ENCODE data around the gene ZDHHC14.

DNA sequence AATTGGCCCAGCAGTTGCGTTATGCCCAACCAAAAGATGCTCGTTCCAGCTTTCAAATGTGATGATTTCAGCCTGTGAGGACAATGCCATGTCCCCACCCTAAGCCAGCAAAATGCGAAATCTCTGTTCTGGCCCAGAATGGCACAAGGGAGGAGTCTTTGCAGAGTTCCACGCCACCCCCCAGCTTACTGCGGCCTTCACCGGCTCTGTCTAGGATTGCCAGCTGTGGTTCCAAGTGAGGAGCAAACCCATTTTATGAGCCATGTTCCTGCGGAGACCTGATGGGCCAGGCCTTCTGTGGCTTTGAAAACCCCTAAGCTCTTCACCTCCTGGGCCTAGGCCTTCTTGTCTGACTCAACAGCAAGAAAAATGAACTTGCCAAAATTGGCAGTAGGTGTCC is 295.3 kb downstream of the ZDHHC14 start:
- TF ChIP-seq, protein P1, sequence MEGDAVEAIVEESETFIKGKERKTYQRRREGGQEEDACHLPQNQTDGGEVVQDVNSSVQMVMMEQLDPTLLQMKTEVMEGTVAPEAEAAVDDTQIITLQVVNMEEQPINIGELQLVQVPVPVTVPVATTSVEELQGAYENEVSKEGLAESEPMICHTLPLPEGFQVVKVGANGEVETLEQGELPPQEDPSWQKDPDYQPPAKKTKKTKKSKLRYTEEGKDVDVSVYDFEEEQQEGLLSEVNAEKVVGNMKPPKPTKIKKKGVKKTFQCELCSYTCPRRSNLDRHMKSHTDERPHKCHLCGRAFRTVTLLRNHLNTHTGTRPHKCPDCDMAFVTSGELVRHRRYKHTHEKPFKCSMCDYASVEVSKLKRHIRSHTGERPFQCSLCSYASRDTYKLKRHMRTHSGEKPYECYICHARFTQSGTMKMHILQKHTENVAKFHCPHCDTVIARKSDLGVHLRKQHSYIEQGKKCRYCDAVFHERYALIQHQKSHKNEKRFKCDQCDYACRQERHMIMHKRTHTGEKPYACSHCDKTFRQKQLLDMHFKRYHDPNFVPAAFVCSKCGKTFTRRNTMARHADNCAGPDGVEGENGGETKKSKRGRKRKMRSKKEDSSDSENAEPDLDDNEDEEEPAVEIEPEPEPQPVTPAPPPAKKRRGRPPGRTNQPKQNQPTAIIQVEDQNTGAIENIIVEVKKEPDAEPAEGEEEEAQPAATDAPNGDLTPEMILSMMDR (IDR thresholded peaks at IDR 0.05), result no peak
- TF ChIP-seq POLR2AphosphoS5 (IDR thresholded peaks at IDR 0.05) (no peak), POLR2A (IDR thresholded peaks at IDR 0.05) (no peak), EP300 (IDR thresholded peaks at IDR 0.05) (no peak)
